GM12891 (cell line): ENCODE results near the gene ATG10.

Source experiments
- POLR2A ChIP-seq: IDR thresholded peaks from 2 replicates; pipeline ENCODE4 v1.6.1; 2011; ENCODE audit warnings: low read depth, low read length, control low read depth
- POLR2AphosphoS5 ChIP-seq: IDR thresholded peaks from 2 replicates; pipeline ENCODE4 v1.6.1; 2011; ENCODE audit warnings: low read depth, low read length, control low read depth
- SPI1 ChIP-seq: IDR thresholded peaks from 2 replicates; pipeline ENCODE4 v1.6.1; 2011; ENCODE audit warnings: low read depth, low read length, control low read depth
- TAF1 ChIP-seq: IDR thresholded peaks from 2 replicates; pipeline ENCODE4 v1.6.1; 2011; ENCODE audit warnings: low read depth, low read length, control low read depth

- TF ChIP-seq POLR2A (no peak), POLR2AphosphoS5 (no peak), SPI1 (no peak), TAF1 (no peak)
These were observed 128.7 kb downstream of the ATG10 start for GRCh38 chr5:82100303-82101077.
